GM18907 (cell line): ENCODE data around the gene ELF3.
"Not testable (repeated sequence)": the region's sequence is repeated elsewhere in the genome, so short reads cannot be mapped to it uniquely, and the experiment has no call there.

Experiments
- ATAC-seq: cut with Tn5 transposase; IDR thresholded peaks from one replicate; pipeline ENCODE4 v1.9.1; 2021; ENCODE audit warnings: mild to moderate bottlenecking, moderate library complexity; ENCODE audit not compliant: unreplicated experiment

Gene ELF3

GRCh38 chr1:202007805-202008489, 2.4 kb upstream of the ELF3 start:
- no peak for ATAC-seq

DNA sequence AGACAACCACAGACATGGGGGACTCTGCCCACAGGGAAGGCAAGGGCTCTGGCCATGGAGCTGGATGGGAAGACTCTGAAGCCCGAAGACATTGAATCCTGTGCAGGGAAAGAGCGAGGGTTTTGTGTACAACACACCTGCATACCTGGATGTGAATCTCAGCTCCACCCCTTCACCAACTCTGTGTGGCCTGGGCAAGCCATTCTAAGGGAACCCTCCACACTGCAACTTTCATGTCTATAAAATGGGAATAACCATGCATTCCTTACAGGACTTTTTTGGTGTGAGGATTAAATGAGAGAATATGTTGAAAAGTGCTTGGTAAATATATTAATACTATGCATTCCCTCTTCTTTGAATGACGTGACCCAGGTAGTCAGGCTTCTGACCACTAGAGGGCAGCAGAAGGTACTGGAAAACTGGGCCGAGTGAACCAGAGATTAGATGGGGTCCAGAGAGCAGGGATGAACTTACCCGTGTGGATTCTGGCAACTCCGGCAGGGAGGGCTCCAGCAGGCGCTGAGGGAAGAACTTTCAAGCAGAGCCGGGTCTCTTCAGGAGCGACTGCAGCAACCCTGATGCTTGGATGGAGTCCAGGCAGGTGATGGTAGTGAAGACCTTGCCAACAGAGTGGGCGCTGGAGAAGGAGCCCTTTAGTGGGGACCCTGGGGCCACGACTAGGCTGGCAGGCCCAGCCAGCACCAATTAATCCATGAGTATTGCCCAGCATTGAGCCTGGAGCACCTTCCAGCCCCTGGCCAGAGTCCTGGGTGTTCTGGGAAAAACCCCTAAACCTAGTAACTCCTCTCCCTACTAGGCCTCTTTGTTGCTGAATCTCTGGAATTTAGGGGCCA, 834 bp upstream of the ELF3 start:
- ATAC-seq = peak; percentile 40

GRCh38 chr1:202011994-202012393, 1.6 kb downstream of the ELF3 start:
- ATAC-seq = no peak

DNA sequence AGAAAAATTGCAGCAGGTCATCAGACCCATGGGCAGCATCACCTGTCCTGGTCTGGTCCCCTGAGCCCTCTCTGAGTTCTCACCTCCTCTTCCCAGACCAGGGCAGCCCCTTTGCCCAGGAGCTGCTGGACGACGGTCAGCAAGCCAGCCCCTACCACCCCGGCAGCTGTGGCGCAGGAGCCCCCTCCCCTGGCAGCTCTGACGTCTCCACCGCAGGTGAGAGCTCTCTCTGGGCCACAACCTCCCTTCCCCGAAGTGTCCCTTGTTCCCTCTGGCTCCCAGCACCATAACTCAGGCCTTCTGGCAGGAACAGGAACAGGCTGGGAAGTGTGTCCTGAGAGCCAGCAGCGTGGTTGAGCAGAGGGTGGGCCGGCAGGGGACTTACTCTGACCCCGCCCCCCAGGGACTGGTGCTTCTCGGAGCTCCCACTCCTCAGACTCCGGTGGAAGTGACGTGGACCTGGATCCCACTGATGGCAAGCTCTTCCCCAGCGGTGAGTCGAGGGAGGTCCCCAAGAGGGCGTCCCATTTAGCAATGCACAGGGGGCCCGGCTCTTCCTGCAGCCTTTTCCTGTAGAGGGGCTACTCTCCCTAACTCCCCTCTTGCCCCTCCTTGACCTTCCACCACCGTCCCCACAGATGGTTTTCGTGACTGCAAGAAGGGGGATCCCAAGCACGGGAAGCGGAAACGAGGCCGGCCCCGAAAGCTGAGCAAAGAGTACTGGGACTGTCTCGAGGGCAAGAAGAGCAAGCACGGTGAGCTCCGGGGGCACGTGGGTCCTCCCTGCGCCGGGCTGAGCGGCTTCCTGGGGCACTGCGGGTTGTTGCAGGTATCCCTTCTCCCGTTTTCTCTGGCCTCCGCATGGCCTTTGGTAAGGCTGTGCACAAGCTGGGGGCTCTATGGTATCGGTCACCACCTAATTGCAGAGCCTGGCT, 2.4 kb downstream of the ELF3 start:
- ATAC-seq = no peak

GRCh38 chr1:202013603-202014002, 3.2 kb downstream of the ELF3 start:
- ATAC-seq = no peak

DNA sequence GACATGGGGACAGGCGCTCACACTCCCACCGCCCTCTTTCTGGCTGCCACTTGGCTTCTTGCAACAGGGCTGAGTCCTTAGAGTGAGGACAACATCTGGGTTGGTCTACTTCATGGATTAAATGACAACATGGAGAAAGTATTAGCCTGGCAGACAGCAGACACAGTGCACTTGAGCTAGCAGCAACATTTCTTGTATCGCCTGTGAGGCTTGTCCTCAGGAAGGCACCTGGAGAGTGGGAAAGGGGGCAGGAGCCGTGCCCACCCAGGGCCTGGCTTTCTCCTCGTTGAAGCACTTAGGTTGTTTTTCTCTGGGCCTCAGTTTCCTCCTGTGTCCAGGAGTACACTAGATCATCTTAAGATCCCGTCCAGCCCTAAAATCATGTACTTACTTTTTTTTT, 3.7 kb downstream of the ELF3 start:
- ATAC-seq = no peak

GRCh38 chr1:202014915-202015661, 4.7 kb downstream of the ELF3 start:
- no peak for ATAC-seq

- no peak for ATAC-seq
Observed at GRCh38 chr1:202015662-202015937, 5.2 kb downstream of the ELF3 start.

- no peak for ATAC-seq
Observed at GRCh38 chr1:202016022-202016810, 5.8 kb downstream of the ELF3 start.

DNA sequence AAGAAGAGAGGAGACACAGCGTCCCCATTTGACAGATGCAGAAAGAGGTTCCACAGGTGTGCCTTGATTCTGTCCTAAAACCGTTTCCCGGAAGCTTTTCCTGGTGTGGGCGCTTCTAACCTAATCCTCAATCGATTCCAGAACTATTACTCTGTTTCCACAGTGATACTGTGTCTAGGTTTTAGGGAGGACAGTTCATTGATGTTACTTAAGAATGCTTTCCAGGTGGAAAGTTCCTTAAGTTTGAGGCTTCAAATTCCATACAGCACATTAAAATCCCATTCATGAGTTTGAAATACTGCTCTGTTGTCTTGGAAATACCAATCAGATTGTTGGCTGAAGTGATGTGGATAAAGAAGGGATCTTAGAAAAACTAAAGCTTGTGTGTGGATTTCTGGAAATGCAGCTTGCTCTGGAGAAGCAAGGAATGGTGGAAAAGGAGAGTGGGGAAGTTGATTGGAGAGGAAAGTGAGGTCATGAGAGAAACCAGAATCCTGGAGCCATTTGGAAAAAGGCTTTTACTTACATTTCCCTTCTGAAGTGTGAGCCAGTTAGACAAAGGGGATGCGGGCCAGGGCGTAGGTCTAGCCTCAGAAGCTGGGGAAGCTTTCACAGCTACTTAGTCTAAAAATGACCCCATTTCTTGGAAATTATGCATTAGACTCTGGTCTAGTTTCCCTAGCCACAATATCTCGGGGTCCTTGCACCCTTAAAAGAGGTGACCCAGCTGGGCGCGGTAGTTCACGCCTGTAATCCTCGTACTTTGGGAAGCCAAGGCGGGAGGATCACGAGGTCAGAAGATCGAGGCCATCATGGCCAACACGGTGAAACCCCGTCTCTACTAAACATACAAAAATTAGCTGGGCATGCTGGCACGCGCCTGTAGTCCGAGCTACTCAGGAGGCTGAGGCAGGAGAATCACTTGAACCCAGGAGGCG, 6.7 kb downstream of the ELF3 start:
- ATAC-seq = no peak

DNA sequence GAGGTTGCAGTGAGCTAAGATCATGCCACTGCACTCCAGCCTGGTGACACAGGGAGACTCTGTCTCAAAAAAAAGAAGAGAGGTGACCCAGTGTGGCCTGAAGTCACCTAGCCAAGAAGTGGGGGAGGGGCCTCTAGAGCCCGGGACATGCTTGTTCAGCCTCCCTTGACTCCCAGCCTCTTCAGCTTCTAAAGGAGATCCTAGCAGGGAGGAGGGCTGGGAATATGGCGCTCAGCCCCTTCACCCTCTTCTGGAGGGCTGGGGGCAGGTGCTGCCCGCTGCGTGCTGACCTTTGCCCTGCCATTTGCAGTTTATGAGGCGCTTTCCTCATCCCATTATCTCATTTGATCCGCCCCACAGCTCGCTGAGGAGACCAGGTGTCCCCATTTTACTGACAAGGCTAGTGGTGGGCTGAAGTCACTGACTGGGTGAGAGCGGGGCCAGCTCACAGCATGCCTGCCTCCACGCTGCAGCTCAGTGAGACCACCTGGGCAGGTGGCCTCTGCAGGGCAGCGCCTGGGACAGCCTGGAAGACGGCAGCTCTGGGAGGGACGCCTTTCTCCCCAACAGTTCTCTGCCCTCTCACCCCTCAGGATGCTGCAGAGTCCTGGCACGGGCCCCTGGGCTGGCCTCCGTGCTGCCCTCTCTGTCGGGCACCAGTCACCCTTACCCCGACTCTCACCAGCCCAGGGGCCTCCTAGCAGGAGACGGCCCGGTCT, 7.5 kb downstream of the ELF3 start:
- ATAC-seq = no peak

DNA sequence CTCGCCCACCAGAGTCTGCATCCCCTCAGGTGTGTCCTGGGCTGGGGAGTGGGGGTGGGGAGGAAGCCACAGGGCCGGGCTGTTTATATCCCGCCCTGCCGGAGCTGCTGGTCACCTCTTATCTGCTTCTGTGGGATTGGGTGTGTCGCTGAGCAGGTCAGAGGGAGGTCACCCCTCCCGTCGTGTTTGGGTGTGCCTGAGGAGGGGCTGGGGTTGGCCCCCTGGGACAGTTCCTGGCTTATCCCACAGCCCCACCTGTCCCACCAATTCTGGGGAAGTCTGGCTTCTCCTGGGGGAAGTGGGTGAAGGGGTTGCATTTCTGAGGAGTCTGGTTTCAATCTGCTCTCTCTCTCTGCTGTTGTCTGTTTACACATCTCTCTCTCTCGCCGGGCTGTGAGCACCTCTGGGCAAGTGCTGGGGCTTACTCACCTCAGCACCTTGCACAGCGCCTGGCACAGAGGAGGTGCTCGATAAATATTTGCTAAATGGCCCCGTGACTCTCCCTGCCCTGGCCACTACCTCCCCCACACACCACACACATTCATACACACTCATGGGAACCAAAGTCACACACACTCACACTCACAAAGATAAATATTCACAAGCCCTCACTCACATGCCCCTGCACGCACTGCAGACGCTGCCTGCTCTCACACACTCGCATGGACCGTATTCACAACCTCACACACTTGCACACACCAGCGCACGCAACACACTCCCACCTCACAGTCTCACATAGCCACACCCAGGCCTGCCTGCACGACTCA, 8.3 kb downstream of the ELF3 start:
- no peak for ATAC-seq

GRCh38 chr1:202019235-202019558, 8.8 kb downstream of the ELF3 start:
- not testable (repeated sequence) for ATAC-seq

DNA sequence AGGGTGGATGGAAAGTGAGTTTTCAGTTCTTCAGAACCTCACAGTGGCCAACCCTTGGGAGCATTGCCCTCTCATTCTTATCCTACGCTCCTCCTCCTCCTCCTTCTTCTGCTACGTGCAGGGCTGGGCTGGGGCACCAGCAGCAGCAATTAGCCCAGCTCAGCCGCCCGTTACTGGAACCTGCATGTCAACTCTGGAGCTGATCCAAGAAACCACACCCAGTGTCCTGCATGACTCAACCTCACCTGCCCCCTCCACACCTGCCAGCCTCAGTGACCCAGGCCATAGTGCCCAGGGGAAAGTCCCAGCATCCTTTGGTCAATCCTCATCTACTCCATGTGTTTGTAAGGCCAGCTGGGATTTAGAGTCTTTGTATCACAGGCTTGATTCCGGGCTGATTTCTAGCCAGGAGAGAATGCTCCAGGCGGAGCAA, 12.6 kb downstream of the ELF3 start:
- no peak for ATAC-seq

DNA sequence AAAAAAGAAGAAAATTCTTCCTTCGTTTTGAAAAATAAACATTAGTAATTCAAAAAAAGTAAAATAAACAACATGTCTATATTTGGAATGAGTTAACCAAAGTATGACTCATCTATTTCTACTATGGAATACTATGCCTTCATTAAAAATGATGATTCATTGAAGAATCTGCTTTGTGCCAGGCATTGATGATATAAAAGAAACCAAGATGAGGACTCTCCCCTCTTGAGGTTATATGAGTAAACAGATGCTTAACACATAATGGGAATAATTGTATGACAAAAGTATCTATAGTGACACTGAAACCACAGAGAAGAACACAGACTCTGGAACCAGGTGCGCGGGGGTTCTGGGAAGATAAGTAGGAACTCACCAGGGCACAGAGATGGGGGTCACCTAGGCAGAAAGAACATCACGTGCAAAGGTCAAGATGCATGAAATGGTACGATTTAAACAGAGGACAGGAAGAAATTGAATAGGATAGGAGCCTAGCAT, 18.8 kb downstream of the ELF3 start:
- ATAC-seq = no peak

- ATAC-seq = no peak
Observed at GRCh38 chr1:202029727-202030126, 19.3 kb downstream of the ELF3 start.

GRCh38 chr1:202031796-202032195, 21.4 kb downstream of the ELF3 start:
- ATAC-seq = no peak
